Osteocyte (in vitro differentiated cells): Measurements from ENCODE around the gene PAK4. TPM values are rescaled to one million over a fixed set of nuclear protein-coding genes. Genes with fewer than 3 reads are reported as not detected.
"Not testable (repeated sequence)": the region's sequence is repeated elsewhere in the genome, so short reads cannot be mapped to it uniquely, and the experiment has no call there.

Experiments
- DNase-seq: peaks from one replicate; pipeline ENCODE4 v3.0.0; 2021; ENCODE audit warnings: mixed read lengths; ENCODE audit not compliant: unreplicated experiment; ENCODE audit errors: extremely low spot score
- H3K27ac Mint-ChIP-seq: one replicate; pipeline ENCODE4 v1.8.0; 2021; ENCODE audit warnings: mild to moderate bottlenecking, mixed read lengths; ENCODE audit not compliant: unreplicated experiment
- H3K27me3 Mint-ChIP-seq: one replicate; pipeline ENCODE4 v1.8.0; 2021; ENCODE audit warnings: mixed read lengths; ENCODE audit not compliant: unreplicated experiment
- H3K36me3 Mint-ChIP-seq: one replicate; pipeline ENCODE4 v1.8.0; 2021; ENCODE audit warnings: mixed read lengths; ENCODE audit not compliant: unreplicated experiment
- H3K4me1 Mint-ChIP-seq: one replicate; pipeline ENCODE4 v1.8.0; 2021; ENCODE audit warnings: mixed read lengths; ENCODE audit not compliant: unreplicated experiment
- H3K4me3 Mint-ChIP-seq: one replicate; pipeline ENCODE4 v1.8.0; 2021; ENCODE audit warnings: mild to moderate bottlenecking, moderate library complexity, mixed read lengths; ENCODE audit not compliant: unreplicated experiment
- H3K9me3 Mint-ChIP-seq: one replicate; pipeline ENCODE4 v1.8.0; 2021; ENCODE audit warnings: mixed read lengths; ENCODE audit not compliant: unreplicated experiment
- CTCF ChIP-seq: fragments of 200-600 bp; sonication (generic); IDR thresholded peaks from 2 replicates; pipeline ENCODE4 v1.5.0; 2021; ENCODE audit warnings: antibody characterized with exemption, mild to moderate bottlenecking, moderate library complexity
- total RNA-seq: library from RNA; stranded (reverse); gene quantifications from 2 replicates; pipeline ENCODE4 v1.2.1, GENCODE V29; 2021

Gene PAK4
- total RNA-seq, 1 donor from 2014 or later, result 14.8 TPM

- H3K27me3 Mint-ChIP-seq, result peaks cover 23% of the 10 kb centered on the region
- no peak overlapping the region for H3K27ac Mint-ChIP-seq
- peaks cover 3% of the 10 kb centered on the region for H3K4me1 Mint-ChIP-seq
- H3K36me3 Mint-ChIP-seq, result no peaks in the 10 kb centered on the region
- TF ChIP-seq CTCF, result no peak
- no peak for DNase-seq
- H3K9me3 Mint-ChIP-seq, result no peaks in the 10 kb centered on the region
- no peak overlapping the region for H3K4me3 Mint-ChIP-seq
Measured at GRCh38 chr19:39112338-39112890, 13.2 kb upstream of the PAK4 start.

GRCh38 chr19:39113199-39113598, 12.4 kb upstream of the PAK4 start:
- H3K36me3 Mint-ChIP-seq, result no peaks in the 10 kb centered on the region
- DNase-seq, result no peak
- H3K27me3 Mint-ChIP-seq, result peaks cover 23% of the 10 kb centered on the region
- no peaks in the 10 kb centered on the region for H3K9me3 Mint-ChIP-seq
- H3K27ac Mint-ChIP-seq, result no peak overlapping the region
- no peak overlapping the region for H3K4me3 Mint-ChIP-seq
- peaks cover 3% of the 10 kb centered on the region for H3K4me1 Mint-ChIP-seq
- TF ChIP-seq CTCF, result no peak

GRCh38 chr19:39115105-39115847, 10.3 kb upstream of the PAK4 start:
- no peaks in the 10 kb centered on the region for H3K9me3 Mint-ChIP-seq
- peaks cover 3% of the 10 kb centered on the region for H3K4me1 Mint-ChIP-seq
- H3K36me3 Mint-ChIP-seq, result no peaks in the 10 kb centered on the region
- TF ChIP-seq CTCF, result no peak
- no peak overlapping the region for H3K4me3 Mint-ChIP-seq
- H3K27me3 Mint-ChIP-seq, result peaks cover 20% of the 10 kb centered on the region
- H3K27ac Mint-ChIP-seq, result no peak overlapping the region
- DNase-seq, result no peak

- not testable (repeated sequence) for H3K9me3 Mint-ChIP-seq
Measured at GRCh38 chr19:39117023-39117422, 8.6 kb upstream of the PAK4 start.

GRCh38 chr19:39119830-39120229, 5.8 kb upstream of the PAK4 start:
- Mint-ChIP-seq H3K9me3 (no peaks in the 10 kb centered on the region), H3K27me3 (peaks cover 13% of the 10 kb centered on the region), H3K4me3 (no peak overlapping the region), H3K27ac (no peak overlapping the region), H3K4me1 (peaks cover 4% of the 10 kb centered on the region), H3K36me3 (no peaks in the 10 kb centered on the region)
- no peak for TF ChIP-seq CTCF
- no peak for DNase-seq

More at GRCh38 chr19:39117023-39117422, 8.6 kb upstream of the PAK4 start:
- not testable (repeated sequence) for H3K4me1 Mint-ChIP-seq, H3K36me3 Mint-ChIP-seq, DNase-seq, H3K27ac Mint-ChIP-seq, H3K4me3 Mint-ChIP-seq
- H3K27me3 Mint-ChIP-seq, result peaks cover 21% of the 10 kb centered on the region
